ENCODE measurements around the gene PRKD1. TPM values are rescaled to one million over a fixed set of nuclear protein-coding genes. Genes with fewer than 3 reads are reported as not detected.

Gene PRKD1
- total and polyA plus RNA-seq, 10 of the 15 experiments (the other 5 are each of a cell fraction or from before 2014, with no cell fraction given): 0.02 to 0.56 TPM; not detected in 8

DNA sequence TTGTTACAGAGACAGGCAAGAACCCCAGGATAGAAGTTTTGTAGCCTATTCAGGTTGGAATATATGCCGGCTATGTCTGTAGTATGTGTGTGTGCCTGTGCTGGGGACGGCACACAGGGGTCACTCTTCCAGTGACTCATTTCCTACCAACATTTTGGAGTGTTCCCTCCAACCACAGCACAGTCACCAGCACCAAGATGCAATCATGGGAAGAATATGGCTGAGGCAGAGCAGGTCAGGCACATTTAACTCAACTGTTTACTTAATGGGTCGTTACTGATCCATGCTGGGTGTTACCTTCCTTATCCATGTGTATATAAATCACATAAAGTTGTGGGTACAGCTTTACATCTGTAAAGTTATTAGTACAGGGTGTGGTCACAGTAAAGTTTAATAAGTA, 178.3 kb downstream of the PRKD1 start:
- ChIA-PET CTCF (no interaction called here), SMC1A (ENCODE audit: uncharacterized antibody, unreplicated experiment) (no interaction called here), RAD21 (ENCODE audit: unreplicated experiment) (no interaction called here), POLR2A (no interaction called here)
- Histone ChIP-seq H3K9ac (ENCODE audit: control insufficient read depth, insufficient read depth, low read length) (no peak overlapping the region), H3K36me3 (ENCODE audit: control insufficient read depth in 2 of 2, insufficient read depth in 2 of 2, low read length in 1 of 2) (no peaks in the 10 kb centered on the region), H3K4me1 (ENCODE audit: control insufficient read depth, insufficient read depth, low read length) (no peaks in the 10 kb centered on the region), H3K4me3 (no peak overlapping the region), H2AFZ (ENCODE audit: control insufficient read depth, low read depth, low read length) (no peak overlapping the region), H3K79me2 (ENCODE audit: control insufficient read depth, insufficient read depth, low read length) (no peaks in the 10 kb centered on the region), H3K27me3 (replicated peaks in 1 of 2; ENCODE audit: control insufficient read depth in 2 of 2, insufficient read depth in 2 of 2, low read length in 1 of 2) (no peaks in the 10 kb centered on the region), H3K9me3 (replicated peaks; ENCODE audit: control insufficient read depth, insufficient read depth, low read length) (no peaks in the 10 kb centered on the region), H4K20me1 (ENCODE audit: control insufficient read depth, insufficient read depth) (no peaks in the 10 kb centered on the region), H3K4me2 (ENCODE audit: control insufficient read depth, insufficient read depth) (no peak overlapping the region), H3K27ac (ENCODE audit: control insufficient read depth, insufficient read depth) (no peak overlapping the region)
- no peak for ATAC-seq
- intact Hi-C loops (cut with micrococcal nuclease; ENCODE audit: unreplicated experiment): no loop called here
- FAIRE-seq: no peak
- in situ Hi-C loops (cut with MboI): no loop called here
- no peak for TF ChIP-seq BACH1 (IDR thresholded peaks at IDR 0.05; ENCODE audit: borderline replicate concordance)
- no peak for TF ChIP-seq TCF3 (IDR thresholded peaks at IDR 0.05; ENCODE audit: borderline replicate concordance, insufficient read depth, low read depth, low read length)
- TF ChIP-seq KAT2A (conservative IDR thresholded peaks at IDR 0.05; ENCODE audit: control insufficient read depth, low read depth, low read length): no peak
- no peak for TF ChIP-seq ZBTB40 (IDR thresholded peaks at IDR 0.05; ENCODE audit: borderline replicate concordance)
- no peak for TF ChIP-seq YY1 (IDR thresholded peaks at IDR 0.05; ENCODE audit: low read depth, low read length)
- no peak for TF ChIP-seq TBL1XR1 (IDR thresholded peaks at IDR 0.05; ENCODE audit: low read depth, low read length)
- TF ChIP-seq CBX3 (IDR thresholded peaks at IDR 0.05; ENCODE audit: borderline replicate concordance, low read depth): no peak
- TF ChIP-seq MYC (IDR thresholded peaks at IDR 0.05; ENCODE audit: insufficient read depth, insufficient read length, insufficient replicate concordance, low read length, severe bottlenecking): no peak
- no peak for TF ChIP-seq SRF (IDR thresholded peaks at IDR 0.05; ENCODE audit: low read depth in 2 of 2, low read length in 2 of 2)
- no peak for TF ChIP-seq NBN (IDR thresholded peaks at IDR 0.05)
- TF ChIP-seq WRNIP1 (IDR thresholded peaks at IDR 0.05; ENCODE audit: borderline replicate concordance, low read depth, low read length): no peak
- no peak for TF ChIP-seq EZH2 (IDR thresholded peaks at IDR 0.05; ENCODE audit: borderline replicate concordance, control insufficient read depth, low read depth, low read length)
- no peak for TF ChIP-seq STAT3 (IDR thresholded peaks at IDR 0.05; ENCODE audit: low read depth, low read length)
- TF ChIP-seq FOXM1 (IDR thresholded peaks at IDR 0.05; ENCODE audit: low read depth, low read length): no peak
- no peak for TF ChIP-seq NR2C2 (IDR thresholded peaks at IDR 0.05; ENCODE audit: borderline replicate concordance, control insufficient read depth, insufficient read length, low read depth)
- 32% methylated on average over 3 of the region's 3 CpGs for WGBS (ENCODE audit: insufficient coverage, insufficient replicate concordance, low lambda C conversion rate, missing lambda C conversion rate)
- no peak for DNase-seq (ENCODE audit: low read depth, low spot score)
- no TSS peak for BruUV-seq (replicated peaks)
